Erythroblast (primary cell): ENCODE measurements around the gene IFITM2.

Experiments
- GATA1 ChIP-seq: IDR thresholded peaks from 2 replicates; pipeline ENCODE4 v1.6.1; 2011; ENCODE audit warnings: low read depth, mild to moderate bottlenecking, control low read depth, low read length, moderate library complexity
- POLR2A ChIP-seq: IDR thresholded peaks from 2 replicates; pipeline ENCODE4 v1.6.1; 2011; ENCODE audit warnings: mild to moderate bottlenecking, low read length

DNA sequence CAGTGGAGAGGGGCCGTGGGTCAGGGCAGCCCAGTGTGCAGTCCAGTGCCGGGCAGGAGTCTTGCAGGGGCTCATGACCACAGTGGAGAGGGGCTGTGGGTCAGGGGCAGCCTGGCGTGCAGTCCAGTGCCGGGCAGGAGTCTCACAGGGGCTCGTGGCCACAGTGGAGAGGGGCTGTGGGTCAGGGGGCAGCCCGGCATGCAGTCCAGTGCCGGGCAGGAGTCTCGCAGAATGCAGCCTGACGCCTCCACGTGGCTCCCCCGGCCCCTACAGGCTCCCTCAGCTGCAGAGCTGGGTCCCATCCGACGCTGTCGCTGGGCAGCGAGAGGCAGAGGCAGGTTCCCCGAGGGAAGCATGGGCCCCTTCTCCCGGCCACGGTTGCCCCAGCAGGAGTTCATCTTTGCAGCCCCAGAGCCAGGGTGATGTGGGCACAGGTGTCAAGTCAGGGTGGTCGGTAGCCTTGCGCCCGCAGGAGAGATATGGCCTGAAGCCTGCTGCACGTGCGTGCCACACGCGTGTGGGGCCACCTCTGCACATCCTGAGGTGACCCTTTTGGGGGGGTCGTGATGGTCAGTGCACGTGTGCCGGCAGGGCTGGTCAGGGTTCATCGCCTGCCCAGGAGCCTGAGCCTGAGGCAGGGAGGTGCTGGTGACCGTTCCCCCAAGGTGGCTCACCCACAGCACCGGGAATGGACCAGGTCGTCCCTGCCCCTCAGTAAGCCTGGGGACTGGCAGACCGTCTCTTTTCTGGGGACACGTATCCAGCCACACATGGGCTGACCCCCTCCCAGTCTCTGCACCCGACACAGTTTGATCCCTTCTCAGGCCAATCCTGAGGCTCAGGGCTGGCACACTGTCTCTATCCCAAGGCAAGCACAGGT, 11.2 kb upstream of the IFITM2 start:
- TF ChIP-seq POLR2A (no peak), GATA1 (no peak)
